ENCODE measurements around the gene RNFT1.
"Not testable (repeated sequence)": the region's sequence is repeated elsewhere in the genome, so short reads cannot be mapped to it uniquely, and the experiment has no call there.

RNFT1 gene

DNA sequence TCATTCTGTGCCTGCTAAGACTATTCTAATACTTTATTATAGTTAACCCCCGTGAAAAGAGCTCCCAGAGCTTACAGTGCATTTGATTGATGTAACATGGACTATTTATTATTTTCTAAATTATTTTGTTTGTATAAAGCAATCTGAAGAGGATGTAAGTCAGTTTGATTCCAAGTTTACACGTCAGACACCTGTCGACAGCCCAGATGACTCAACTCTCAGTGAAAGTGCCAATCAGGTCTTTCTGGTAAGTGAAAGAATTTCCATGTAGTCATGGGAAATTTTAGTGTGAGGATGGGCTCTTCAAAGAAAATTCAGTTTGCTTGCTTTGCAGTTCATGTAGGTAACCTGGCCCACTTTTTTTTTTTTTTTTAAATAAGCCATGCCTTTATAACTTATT is 23.8 kb downstream of the RNFT1 start:
- ChIA-PET CTCF (interaction anchor here (0.6 to 1.4 kb wide), 2 partner anchors 27 to 499 kb away, joined by 3 to 5 read pairs; no protein-coding TSS in a partner anchor), POLR2A (interaction anchor here (1.4 kb wide), 1 partner anchor 24 kb away, joined by 6 read pairs; the partner anchor contains the start of gene RNFT1)
- TF ChIP-seq SCRT2 (tag by site-specific recombination; IDR thresholded peaks at IDR 0.05), result peak; percentile 73
- H3K27ac ChIP-seq (ENCODE audit: extremely low read depth, low read depth, low read length); H3K4me1 ChIP-seq (ENCODE audit: control insufficient read depth, insufficient read depth, low read length); H3K9me3 ChIP-seq (ENCODE audit: control insufficient read depth, insufficient read depth, low read depth, low read length); H3K4me3 ChIP-seq (ENCODE audit: low read depth, low read length): not testable (repeated sequence)
- H3K36me3 ChIP-seq (ENCODE audit: control insufficient read depth in 2 of 2, insufficient read depth in 1 of 2, low read length in 2 of 2), result peaks cover 65 to 88% of the 10 kb centered on the region in 2 experiments

DNA sequence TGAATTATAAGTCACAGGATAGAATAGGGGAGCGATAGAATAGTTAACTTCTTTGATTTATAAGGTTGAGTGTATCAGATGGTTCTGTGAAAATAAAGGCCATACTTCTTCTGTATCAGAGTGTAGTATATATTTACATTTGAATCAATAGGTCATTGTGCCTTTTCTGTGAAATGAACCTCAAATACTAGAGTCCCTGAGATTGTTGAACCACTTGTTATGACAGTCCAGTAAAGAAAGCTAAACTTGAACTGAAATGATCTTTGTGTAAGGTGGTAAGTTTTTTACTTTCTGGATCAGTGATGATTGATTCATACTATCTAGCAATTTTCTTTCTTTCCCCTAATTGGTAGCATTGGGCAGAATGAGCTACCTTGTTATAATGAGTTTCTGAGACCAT is 31.2 kb downstream of the RNFT1 start:
- H3K27ac ChIP-seq (ENCODE audit: extremely low read depth, low read depth, low read length); H3K9me3 ChIP-seq (ENCODE audit: control insufficient read depth, insufficient read depth, low read depth, low read length); H3K4me3 ChIP-seq (ENCODE audit: low read depth, low read length); H3K4me1 ChIP-seq (ENCODE audit: control insufficient read depth, insufficient read depth, low read length); POLR2A ChIA-PET: not testable (repeated sequence)
- peaks cover 56 to 89% of the 10 kb centered on the region in 2 experiments for H3K36me3 ChIP-seq (ENCODE audit: control insufficient read depth in 2 of 2, insufficient read depth in 1 of 2, low read length in 2 of 2)
- CTCF ChIA-PET, result interaction anchor here (0.6 to 1.5 kb wide), 2 partner anchors 19 to 186 kb away, joined by 5 read pairs; no protein-coding TSS in a partner anchor

GRCh38 chr17:59930768-59931167 is 33.8 kb downstream of the RNFT1 start:
- H3K4me3 ChIP-seq (ENCODE audit: low read depth, low read length); H3K27ac ChIP-seq (ENCODE audit: extremely low read depth, low read depth, low read length); POLR2A ChIA-PET; H3K9me3 ChIP-seq (ENCODE audit: control insufficient read depth, insufficient read depth, low read depth, low read length); H3K4me1 ChIP-seq (ENCODE audit: control insufficient read depth, insufficient read depth, low read length): not testable (repeated sequence)
- TF ChIP-seq EGR2 (tag by site-specific recombination; IDR thresholded peaks at IDR 0.05; ENCODE audit: low read depth), result peak; percentile 40; the same call in 1 of the 2 replicates
- CTCF ChIA-PET, result interaction anchor here (0.6 kb wide), 1 partner anchor 17 kb away, joined by 4 read pairs; no protein-coding TSS in a partner anchor
- peaks cover 60 to 87% of the 10 kb centered on the region in 2 experiments for H3K36me3 ChIP-seq (ENCODE audit: control insufficient read depth in 2 of 2, insufficient read depth in 1 of 2, low read length in 2 of 2)

DNA sequence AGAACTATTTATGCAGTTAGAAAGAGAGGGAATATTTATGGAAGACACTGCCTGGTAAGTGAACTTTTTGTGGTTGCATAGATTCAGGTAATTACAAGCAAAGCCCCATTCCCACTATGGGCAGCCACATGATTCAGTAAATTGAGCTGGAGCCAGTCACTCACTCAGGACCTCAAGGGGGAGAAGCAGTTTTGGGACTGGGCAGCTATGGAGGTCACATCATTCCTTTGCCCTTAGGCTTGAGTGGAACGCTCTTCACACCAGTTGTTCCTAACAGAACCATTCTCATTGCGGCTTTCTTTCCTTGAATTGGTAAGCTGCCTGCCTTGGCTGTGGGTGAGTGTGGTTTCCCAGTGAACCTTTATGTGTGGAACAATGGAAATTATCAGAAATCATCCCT is 34.4 kb downstream of the RNFT1 start:
- H3K4me3 ChIP-seq (ENCODE audit: low read depth, low read length); H3K9me3 ChIP-seq (ENCODE audit: control insufficient read depth, insufficient read depth, low read depth, low read length); H3K4me1 ChIP-seq (ENCODE audit: control insufficient read depth, insufficient read depth, low read length); CTCF ChIA-PET; H3K27ac ChIP-seq (ENCODE audit: extremely low read depth, low read depth, low read length); POLR2A ChIA-PET: not testable (repeated sequence)
- peaks cover 60 to 89% of the 10 kb centered on the region in 2 experiments for H3K36me3 ChIP-seq (ENCODE audit: control insufficient read depth in 2 of 2, insufficient read depth in 1 of 2, low read length in 2 of 2)

DNA sequence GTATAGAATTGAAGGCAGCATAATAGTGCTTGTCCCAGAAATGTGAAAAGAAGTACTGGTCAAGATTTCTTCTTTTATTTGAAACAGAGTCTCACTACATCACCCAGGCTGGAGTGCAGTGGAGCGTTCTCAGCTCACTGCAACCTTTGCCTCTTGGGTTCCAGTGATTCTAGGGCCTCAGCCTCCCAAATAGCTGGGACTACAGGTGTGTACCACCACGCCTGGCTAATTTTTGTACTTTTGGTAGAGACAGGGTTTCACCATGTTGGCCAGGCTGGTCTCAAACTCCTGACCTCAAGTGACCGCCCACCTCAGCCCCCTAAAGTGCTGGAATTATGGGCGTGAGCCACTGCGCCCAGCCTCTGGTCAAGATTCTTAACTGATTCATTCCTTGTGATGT is 43.9 kb downstream of the RNFT1 start:
- peaks cover 75% of the 10 kb centered on the region in 2 experiments for H3K36me3 ChIP-seq (ENCODE audit: control insufficient read depth in 2 of 2, insufficient read depth in 1 of 2, low read length in 2 of 2)
- ChIA-PET POLR2A (interaction anchor here (0.6 kb wide), 1 partner anchor 12 kb away, joined by 6 read pairs; no protein-coding TSS in a partner anchor), CTCF (interaction anchor here (4.2 kb wide), 1 partner anchor 167 kb away, joined by 12 read pairs; no protein-coding TSS in a partner anchor)
- H3K9me3 ChIP-seq (ENCODE audit: control insufficient read depth, insufficient read depth, low read depth, low read length); H3K4me1 ChIP-seq (ENCODE audit: control insufficient read depth, insufficient read depth, low read length); H3K4me3 ChIP-seq (ENCODE audit: low read depth, low read length); H3K27ac ChIP-seq (ENCODE audit: extremely low read depth, low read depth, low read length): not testable (repeated sequence)

GRCh38 chr17:59916446-59916845 is 48.1 kb downstream of the RNFT1 start:
- ChIA-PET CTCF (no interaction called here), POLR2A (interaction anchor here (0.5 kb wide), 1 partner anchor 79 kb away, joined by 4 read pairs; no protein-coding TSS in a partner anchor)
- Histone ChIP-seq H3K4me3 (ENCODE audit: low read depth, low read length) (no peak overlapping the region), H3K36me3 (ENCODE audit: control insufficient read depth in 2 of 2, insufficient read depth in 1 of 2, low read length in 2 of 2) (peaks cover 78 to 80% of the 10 kb centered on the region in 2 experiments), H3K9me3 (ENCODE audit: control insufficient read depth, insufficient read depth, low read depth, low read length) (no peaks in the 10 kb centered on the region), H3K27ac (ENCODE audit: extremely low read depth, low read depth, low read length) (no peak overlapping the region), H3K4me1 (ENCODE audit: control insufficient read depth, insufficient read depth, low read length) (peaks cover 8% of the 10 kb centered on the region; the same call in 1 of the 2 replicates)
- TF ChIP-seq, protein P1, sequence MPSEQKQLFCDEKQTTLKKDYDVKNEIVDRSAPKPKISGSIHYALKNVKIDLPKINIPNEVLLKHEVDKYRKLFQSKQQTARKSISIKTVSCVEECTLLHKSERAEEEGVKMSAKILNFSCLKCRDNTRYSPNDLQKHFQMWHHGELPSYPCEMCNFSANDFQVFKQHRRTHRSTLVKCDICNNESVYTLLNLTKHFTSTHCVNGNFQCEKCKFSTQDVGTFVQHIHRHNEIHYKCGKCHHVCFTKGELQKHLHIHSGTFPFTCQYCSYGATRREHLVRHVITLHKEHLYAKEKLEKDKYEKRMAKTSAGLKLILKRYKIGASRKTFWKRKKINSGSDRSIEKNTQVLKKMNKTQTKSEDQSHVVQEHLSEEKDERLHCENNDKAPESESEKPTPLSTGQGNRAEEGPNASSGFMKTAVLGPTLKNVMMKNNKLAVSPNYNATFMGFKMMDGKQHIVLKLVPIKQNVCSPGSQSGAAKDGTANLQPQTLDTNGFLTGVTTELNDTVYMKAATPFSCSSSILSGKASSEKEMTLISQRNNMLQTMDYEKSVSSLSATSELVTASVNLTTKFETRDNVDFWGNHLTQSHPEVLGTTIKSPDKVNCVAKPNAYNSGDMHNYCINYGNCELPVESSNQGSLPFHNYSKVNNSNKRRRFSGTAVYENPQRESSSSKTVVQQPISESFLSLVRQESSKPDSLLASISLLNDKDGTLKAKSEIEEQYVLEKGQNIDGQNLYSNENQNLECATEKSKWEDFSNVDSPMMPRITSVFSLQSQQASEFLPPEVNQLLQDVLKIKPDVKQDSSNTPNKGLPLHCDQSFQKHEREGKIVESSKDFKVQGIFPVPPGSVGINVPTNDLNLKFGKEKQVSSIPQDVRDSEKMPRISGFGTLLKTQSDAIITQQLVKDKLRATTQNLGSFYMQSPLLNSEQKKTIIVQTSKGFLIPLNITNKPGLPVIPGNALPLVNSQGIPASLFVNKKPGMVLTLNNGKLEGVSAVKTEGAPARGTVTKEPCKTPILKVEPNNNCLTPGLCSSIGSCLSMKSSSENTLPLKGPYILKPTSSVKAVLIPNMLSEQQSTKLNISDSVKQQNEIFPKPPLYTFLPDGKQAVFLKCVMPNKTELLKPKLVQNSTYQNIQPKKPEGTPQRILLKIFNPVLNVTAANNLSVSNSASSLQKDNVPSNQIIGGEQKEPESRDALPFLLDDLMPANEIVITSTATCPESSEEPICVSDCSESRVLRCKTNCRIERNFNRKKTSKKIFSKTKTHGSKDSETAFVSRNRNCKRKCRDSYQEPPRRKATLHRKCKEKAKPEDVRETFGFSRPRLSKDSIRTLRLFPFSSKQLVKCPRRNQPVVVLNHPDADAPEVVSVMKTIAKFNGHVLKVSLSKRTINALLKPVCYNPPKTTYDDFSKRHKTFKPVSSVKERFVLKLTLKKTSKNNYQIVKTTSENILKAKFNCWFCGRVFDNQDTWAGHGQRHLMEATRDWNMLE (tag by site-specific recombination; conservative IDR thresholded peaks at IDR 0.05; ENCODE audit: low read depth), result no peak
- TF ChIP-seq ZNF776 (tag by site-specific recombination; IDR thresholded peaks at IDR 0.05; ENCODE audit: borderline replicate concordance) (no peak), SETDB1 (IDR thresholded peaks at IDR 0.05; ENCODE audit: insufficient read length, low read length) (no peak), ZNF2 (tag by site-specific recombination; IDR thresholded peaks at IDR 0.05) (no peak), ZNF549 (tag by site-specific recombination; IDR thresholded peaks at IDR 0.05) (no peak), SCRT2 (tag by site-specific recombination; IDR thresholded peaks at IDR 0.05) (no peak)

Measured in HEK293 (cell line).